HG03135 (cell line): Measurements from ENCODE around the gene SPATA25.
"Not testable (repeated sequence)": the region's sequence is repeated elsewhere in the genome, so short reads cannot be mapped to it uniquely, and the experiment has no call there.

Source experiments
- ATAC-seq: cut with Tn5 transposase; IDR thresholded peaks from one replicate; pipeline ENCODE4 v1.9.1; 2021; ENCODE audit warnings: mild to moderate bottlenecking, moderate library complexity; ENCODE audit not compliant: unreplicated experiment

The SPATA25 gene

DNA sequence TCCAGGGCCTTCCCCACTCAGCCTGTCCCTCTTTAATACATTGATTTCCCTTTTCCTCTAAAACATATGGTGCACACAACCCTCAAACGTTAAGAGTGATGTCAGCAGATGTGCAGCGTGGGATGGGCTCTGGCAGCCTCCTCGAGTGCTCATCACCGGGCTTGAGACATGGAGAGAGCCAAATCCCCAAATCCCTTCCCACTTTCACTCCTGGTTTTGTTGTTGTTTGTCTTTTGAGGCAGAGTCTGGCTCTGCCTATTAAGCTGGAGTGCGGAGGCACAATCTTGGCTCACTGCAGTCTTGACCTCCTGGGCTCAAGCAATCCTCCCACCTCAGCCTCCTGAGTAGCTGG, 30.3 kb upstream of the SPATA25 start:
- ATAC-seq, result no peak

GRCh38 chr20:45913116-45913515, 25.7 kb upstream of the SPATA25 start:
- ATAC-seq, result no peak

DNA sequence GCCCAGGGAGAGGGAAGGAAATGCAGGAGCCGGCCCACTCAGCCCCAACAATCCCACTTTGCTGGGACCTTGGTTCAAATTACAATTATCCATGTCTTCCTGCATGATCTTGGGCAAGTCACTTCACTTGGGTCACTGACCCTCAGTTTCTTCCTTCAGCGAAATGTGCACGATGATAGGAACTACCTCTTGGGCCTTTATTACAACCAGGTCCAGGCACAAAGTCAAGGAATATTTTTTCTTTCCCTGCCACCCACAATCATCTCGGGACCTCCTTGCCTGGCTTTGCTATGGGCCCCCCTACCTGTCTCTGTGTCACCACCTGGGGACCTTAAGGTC, 24.9 kb upstream of the SPATA25 start:
- no peak for ATAC-seq

DNA sequence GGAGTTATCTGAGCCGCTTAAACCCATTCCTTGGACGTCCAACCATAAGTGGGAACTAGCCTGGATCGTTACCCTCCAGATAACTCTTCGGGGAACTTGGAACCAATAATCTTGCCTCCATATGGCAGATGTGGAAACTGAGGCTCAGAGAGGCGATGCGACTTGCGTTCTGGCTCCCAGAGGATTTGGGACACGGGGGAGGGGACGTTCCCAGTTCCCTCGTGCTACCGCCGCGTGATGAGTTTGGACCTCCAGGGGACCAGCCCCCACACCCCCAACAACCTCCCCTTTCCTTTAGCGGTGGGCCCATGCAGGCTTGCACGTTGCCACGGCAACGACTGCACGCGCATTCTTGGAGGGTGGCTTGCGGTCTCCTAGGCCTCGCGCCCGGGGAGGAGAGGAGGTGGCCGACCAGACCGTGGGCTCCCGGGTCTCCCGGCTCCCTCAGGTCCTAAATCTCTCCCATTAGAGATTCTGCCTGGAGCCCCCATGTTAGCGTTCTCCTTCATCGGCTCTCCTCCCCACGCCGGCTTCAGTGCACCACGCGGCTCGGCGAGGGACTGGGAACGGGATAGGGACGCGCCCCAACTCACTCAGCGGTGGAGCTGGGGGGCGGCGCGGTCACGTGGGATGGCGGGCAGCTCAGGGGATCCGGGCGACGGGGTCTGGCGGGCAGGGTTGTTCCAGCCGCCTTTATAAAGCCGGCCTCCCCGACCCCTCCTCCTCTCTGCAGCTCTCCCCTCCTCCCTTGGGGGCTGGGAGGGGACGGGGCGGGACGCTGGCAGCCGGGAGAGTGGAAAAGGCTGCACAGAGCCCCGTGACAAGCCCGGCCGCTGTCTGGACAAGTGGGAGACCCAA, 24.3 kb upstream of the SPATA25 start, which contains the start of gene PLTP:
Gene PLTP (minus strand): TSS at position 670 of the 858 bp plus-strand sequence. CDS start 703 bp downstream, outside the sequence.
- ATAC-seq, result no peak

DNA sequence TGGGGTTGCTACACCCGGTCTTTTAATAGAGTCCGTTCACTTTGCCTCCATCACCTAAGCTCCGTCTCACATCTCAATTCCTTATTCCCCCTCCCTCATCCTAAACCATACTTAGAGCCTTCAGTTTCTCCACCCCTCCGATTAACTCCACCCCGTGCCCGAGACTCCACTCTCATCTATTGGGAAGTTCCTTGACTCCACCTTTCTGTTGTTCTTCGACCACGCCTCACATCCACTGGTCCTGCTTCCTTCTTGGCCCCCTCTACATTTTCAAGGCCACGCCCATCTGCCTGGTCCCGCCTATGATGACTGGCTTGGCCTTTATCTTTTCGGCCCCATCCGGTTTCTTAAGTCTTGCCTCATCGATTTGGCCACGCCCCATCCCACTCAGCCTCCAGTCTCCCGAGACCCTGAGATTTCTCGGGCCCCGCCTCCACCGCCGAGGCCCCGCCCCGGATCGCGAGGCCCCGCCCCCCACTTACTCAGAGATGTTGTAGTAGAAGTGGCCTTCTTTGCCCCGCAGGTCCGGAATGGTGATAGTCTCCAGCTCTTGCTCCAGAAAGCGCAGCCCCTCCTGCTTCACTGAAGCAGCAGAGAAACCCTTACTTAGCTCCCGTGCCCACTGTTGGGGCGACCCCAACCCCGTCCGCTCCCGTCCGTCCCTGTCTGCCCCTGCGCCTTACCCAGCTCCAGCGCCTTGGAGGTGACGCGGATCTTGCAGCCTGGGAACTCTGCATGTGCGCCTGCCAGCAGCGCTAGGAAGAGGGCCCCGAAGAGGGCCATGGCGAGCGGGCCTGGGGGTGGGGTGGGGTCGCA, 23.5 kb upstream of the SPATA25 start:
- peak; percentile 92 for ATAC-seq

- ATAC-seq, result no peak
Observed at GRCh38 chr20:45909817-45910669, 22.6 kb upstream of the SPATA25 start.

DNA sequence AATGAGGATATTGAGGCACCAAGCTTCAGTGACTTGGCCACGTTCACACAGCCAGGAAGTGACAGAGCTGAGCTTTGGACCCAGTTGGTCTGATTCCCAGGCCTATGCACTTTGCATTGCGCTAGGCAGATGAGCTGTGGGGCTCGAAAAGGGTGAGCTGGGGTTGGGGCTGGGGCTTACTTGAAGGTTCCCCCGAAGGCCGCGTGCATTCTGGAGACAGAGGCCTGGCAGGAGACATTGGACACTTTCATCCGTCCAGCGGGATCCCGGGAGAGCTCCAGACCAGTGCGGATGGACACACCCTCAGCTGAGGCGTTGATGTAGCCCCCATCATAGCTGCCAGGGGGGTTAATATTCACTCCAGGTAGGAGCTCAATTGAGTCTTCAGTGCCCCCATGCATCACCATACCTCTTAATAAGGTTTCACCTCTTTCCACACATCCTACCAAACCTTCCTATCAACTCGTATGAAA, 21.9 kb upstream of the SPATA25 start:
- ATAC-seq, result no peak

- no peak for ATAC-seq
Observed at GRCh38 chr20:45908084-45908483, 20.7 kb upstream of the SPATA25 start.

- no peak for ATAC-seq
Observed at GRCh38 chr20:45907219-45907948, 20.0 kb upstream of the SPATA25 start.

DNA sequence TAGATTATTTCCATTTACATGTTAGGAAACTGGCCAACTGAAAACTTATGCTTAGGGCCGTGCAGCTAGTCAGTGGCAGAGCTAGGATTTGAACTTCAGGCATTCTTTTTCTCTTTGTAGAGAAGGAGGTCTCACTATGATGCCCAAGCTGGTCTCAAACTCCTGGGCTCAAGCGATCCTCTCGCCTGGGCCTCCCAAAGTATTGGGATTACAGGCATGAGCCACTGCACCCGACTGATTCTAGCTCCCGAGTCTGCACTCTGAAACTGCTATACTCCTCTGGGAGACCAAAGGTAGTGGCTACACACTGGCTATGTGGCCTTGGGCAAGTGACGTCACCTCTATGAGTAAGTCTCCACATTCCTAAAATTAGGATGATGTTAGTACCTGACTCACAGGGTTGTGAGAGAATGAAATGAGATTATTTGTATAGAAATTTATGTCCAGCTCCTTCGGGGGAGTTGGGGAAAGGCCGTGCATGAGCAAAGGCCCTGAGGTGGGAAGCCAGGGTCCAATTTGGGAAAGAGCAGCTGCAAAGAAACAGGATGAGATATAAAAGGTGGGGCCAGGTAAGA, 18.2 kb upstream of the SPATA25 start:
- ATAC-seq, result no peak

GRCh38 chr20:45904583-45905504, 17.4 kb upstream of the SPATA25 start:
- no peak for ATAC-seq

DNA sequence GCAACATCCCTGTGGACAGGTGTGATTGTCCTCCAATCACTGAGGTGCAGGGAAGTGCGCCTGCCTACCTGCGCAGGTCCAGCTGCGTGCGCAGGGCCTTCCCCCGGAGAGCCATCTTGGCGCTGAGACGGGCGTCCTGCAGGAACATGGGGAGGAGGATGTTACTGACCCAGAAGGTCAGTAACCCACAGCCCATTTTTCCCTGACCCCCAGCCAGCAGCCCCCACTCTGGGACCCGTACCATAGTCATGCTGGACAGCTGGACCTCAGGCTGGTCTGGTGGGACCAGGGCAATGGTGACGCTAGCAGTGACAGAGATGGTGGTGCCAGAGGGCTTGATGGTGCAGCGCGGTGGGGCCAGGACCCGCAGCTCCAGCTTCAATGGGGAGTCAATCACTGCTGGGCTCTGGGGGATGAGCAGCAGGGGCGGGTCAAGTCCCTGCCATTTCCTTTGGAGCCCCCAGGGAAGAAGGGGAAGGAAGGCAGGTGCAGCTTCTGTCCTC, 14.8 kb upstream of the SPATA25 start:
- ATAC-seq, result no peak

DNA sequence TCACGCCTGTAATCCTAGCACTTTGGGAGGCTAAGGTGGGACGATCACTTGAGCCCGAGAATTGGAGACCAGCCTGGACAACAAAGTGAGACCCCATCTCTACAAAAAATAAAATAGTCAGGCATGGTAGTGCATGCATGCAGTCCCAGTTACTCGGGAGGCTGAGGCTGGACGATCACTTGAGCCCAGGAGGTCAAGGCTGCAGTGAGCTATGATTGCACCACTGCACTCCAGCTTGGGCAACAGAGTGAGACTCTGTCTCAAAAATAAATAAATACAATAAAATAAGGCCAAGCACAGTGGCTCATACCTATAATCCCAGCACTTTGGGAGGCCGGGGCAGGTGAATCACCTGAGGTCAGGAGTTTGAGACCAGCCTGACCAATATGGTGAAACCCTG, 13.9 kb upstream of the SPATA25 start:
- not testable (repeated sequence) for ATAC-seq

GRCh38 chr20:45899046-45899835, 11.8 kb upstream of the SPATA25 start:
- no peak for ATAC-seq

- no peak for ATAC-seq
Observed at GRCh38 chr20:45898285-45898684, 10.9 kb upstream of the SPATA25 start.

GRCh38 chr20:45897692-45898091, 10.3 kb upstream of the SPATA25 start:
- ATAC-seq, result no peak

DNA sequence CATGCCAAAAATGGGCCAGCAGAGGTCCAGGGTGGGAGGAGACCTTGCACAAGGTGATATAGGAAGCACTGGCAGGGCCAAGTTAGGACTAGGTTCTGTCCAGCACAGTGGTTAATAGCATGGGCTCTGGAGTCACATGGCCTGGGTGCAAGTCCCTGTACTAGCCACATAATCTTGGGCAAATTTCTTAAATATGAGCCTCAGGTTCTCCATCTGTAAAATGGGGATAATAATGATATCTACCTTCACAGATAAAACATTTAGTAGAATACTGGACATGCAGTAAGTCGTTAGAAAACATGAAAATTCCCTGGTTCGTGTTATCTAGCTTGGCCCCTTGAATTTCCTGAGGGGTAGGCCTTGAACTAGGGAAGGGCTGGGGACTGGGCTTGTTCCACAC, 9.9 kb upstream of the SPATA25 start:
- ATAC-seq, result no peak

GRCh38 chr20:45896641-45897161, 9.3 kb upstream of the SPATA25 start:
- no peak for ATAC-seq
